CD14-positive monocyte (primary cell): ENCODE results near the gene KCNAB1. TPM values are rescaled to one million over a fixed set of nuclear protein-coding genes. Genes with fewer than 3 reads are reported as not detected.

ENCODE experiments used
- DNase-seq, 3 donors: peaks; one replicate each; pipeline ENCODE4 v3.0.0-alpha.2; 2011 to 2022
- H2AFZ ChIP-seq: 2 replicates; pipeline ENCODE4 v1.6.0; 2012; ENCODE audit warnings: mild to moderate bottlenecking, low read depth, low read length, inconsistent platforms; ENCODE audit not compliant: insufficient read depth, poor library complexity, severe bottlenecking
- H3K27ac ChIP-seq, 2 donors: 1 replicate in 1 of 2; 2 replicates in 1 of 2; pipeline ENCODE4 v1.5.1; 2012 to 2013; ENCODE audit warnings: low read length in 2 of 2, control low read depth in 1 of 2, inconsistent platforms in 1 of 2, low read depth in 1 of 2, mild to moderate bottlenecking in 1 of 2
- H3K27me3 ChIP-seq, 2 donors: one replicate each; pipeline versions ENCODE4 v1.6.0 to v1.6.1; 2011 to 2013; ENCODE audit warnings: low read length in 2 of 2; ENCODE audit not compliant: control insufficient read depth in 2 of 2, insufficient read depth in 2 of 2
- H3K36me3 ChIP-seq, 2 donors: replicated peaks in 1 of 2; 1 replicate in 1 of 2; 2 replicates in 1 of 2; pipeline versions ENCODE4 v1.5.1 to v1.6.1; 2012 to 2013; ENCODE audit warnings: low read length in 2 of 2, control low read depth in 1 of 2, inconsistent platforms in 1 of 2, mild to moderate bottlenecking in 1 of 2; ENCODE audit not compliant: insufficient read depth in 2 of 2, control insufficient read depth in 1 of 2
- H3K4me1 ChIP-seq, 2 donors: 1 replicate in 1 of 2; 2 replicates in 1 of 2; pipeline versions ENCODE4 v1.5.1 to v1.6.1; 2012 to 2013; ENCODE audit warnings: low read length in 2 of 2, control low read depth in 1 of 2, inconsistent platforms in 1 of 2, mild to moderate bottlenecking in 1 of 2, moderate library complexity in 1 of 2; ENCODE audit not compliant: insufficient read depth in 2 of 2, control insufficient read depth in 1 of 2
- H3K4me2 ChIP-seq: replicated peaks from 2 replicates; pipeline ENCODE3; 2012; ENCODE audit warnings: low read length, moderate library complexity, mild to moderate bottlenecking; ENCODE audit not compliant: poor library complexity, severe bottlenecking; ENCODE audit errors: extremely low read depth
- H3K4me3 ChIP-seq, 3 experiments: fragments of 200-600 bp in 1 of 3; sonication (generic) in 1 of 3; replicated peaks in 1 of 3; 1 replicate in 2 of 3; 2 replicates in 1 of 3; pipeline ENCODE4 v1.5.1; 2011 to 2013; ENCODE audit warnings: low read length in 3 of 3, mild to moderate bottlenecking in 3 of 3, control low read depth in 2 of 3, low read depth in 2 of 3, inconsistent platforms in 1 of 3, moderate library complexity in 1 of 3
- H3K79me2 ChIP-seq: 2 replicates; pipeline ENCODE4 v1.6.0; 2012; ENCODE audit warnings: mild to moderate bottlenecking, control low read depth, inconsistent platforms, low read length, moderate library complexity; ENCODE audit not compliant: insufficient read depth
- H3K9ac ChIP-seq: 2 replicates; pipeline ENCODE4 v1.6.0; 2017; ENCODE audit warnings: low read length, mild to moderate bottlenecking; ENCODE audit not compliant: insufficient read depth, poor library complexity, severe bottlenecking
- H3K9me3 ChIP-seq, 2 donors: replicated peaks in 1 of 2; 1 replicate in 1 of 2; 2 replicates in 1 of 2; pipeline versions ENCODE4 v1.5.1 to v1.6.1; 2012 to 2013; ENCODE audit warnings: low read length in 2 of 2, control low read depth in 1 of 2; ENCODE audit not compliant: control insufficient read depth in 1 of 2, insufficient read depth in 1 of 2
- H4K20me1 ChIP-seq: 2 replicates; pipeline ENCODE4 v1.6.0; 2012; ENCODE audit warnings: mild to moderate bottlenecking, low read length, control low read depth, moderate library complexity; ENCODE audit not compliant: insufficient read depth
- H3K27ac Mint-ChIP-seq, 7 donors: one replicate each; pipeline ENCODE4 v1.8.0; 2020; ENCODE audit warnings: mild to moderate bottlenecking in 7 of 7, mixed read lengths in 7 of 7, moderate library complexity in 6 of 7, inconsistent platforms in 2 of 7
- H3K27me3 Mint-ChIP-seq, 3 donors: one replicate each; pipeline ENCODE4 v1.8.0; 2021 to 2022; ENCODE audit warnings: low read depth in 3 of 3, mild to moderate bottlenecking in 3 of 3, mixed read lengths in 3 of 3, moderate library complexity in 3 of 3, inconsistent platforms in 1 of 3
- H3K36me3 Mint-ChIP-seq, 2 donors: one replicate each; pipeline ENCODE4 v1.8.0; 2020; ENCODE audit warnings: mixed read lengths in 2 of 2, inconsistent platforms in 1 of 2, mild to moderate bottlenecking in 1 of 2
- H3K4me1 Mint-ChIP-seq: one replicate; pipeline ENCODE4 v1.8.0; 2020; ENCODE audit warnings: mild to moderate bottlenecking, mixed read lengths
- H3K4me3 Mint-ChIP-seq, 2 donors: one replicate each; pipeline ENCODE4 v1.8.0; 2020; ENCODE audit warnings: mild to moderate bottlenecking in 2 of 2, mixed read lengths in 2 of 2, moderate library complexity in 1 of 2
- H3K9me3 Mint-ChIP-seq, 7 donors: one replicate each; pipeline ENCODE4 v1.8.0; 2020 to 2022; ENCODE audit warnings: mixed read lengths in 7 of 7, mild to moderate bottlenecking in 6 of 7, moderate library complexity in 6 of 7, inconsistent platforms in 2 of 7
- WGBS: methylation state at CpG from one replicate; pipeline ENCODE4 v1.1.5; 2013; ENCODE audit warnings: missing lambda C conversion rate; ENCODE audit not compliant: insufficient coverage; 5-methylcytosine and 5-hydroxymethylcytosine counted together
- intact Hi-C, 2 donors: fragments of 100-400 bp; cut with micrococcal nuclease; formaldehyde crosslinking; loops; one replicate each; pipeline versions ENCODE4 v1.15.0 to v1.15.1; 2023
- polyA plus RNA-seq, 3 donors: library from polyadenylated mRNA; depleted of rRNA in 1 of 3; unstranded in 2 of 3; stranded (reverse) in 1 of 3; fragments of 300-500 nt in 2 of 3; fragments of >200 nt in 1 of 3; fragmentation: Illumina TruSeq in 2 of 3; gene quantifications; 1 replicate in 2 of 3; 2 replicates in 1 of 3; pipeline ENCODE4 v1.2.3, GENCODE V29; 2012 to 2021
- TF ChIP-seq, protein P1 (sequence below): fragments of 200-600 bp; IDR thresholded peaks from one replicate; pipeline ENCODE4 v1.8.0; 2022; ENCODE audit warnings: antibody characterized with exemption, mild to moderate bottlenecking

The KCNAB1 gene
- polyA plus RNA-seq, 3 donors = 0.08 to 0.14 TPM; not detected in 1

- no peak overlapping the region for H3K4me3 Mint-ChIP-seq
- no peak overlapping the region for H3K27ac Mint-ChIP-seq
- TF ChIP-seq, protein P1, sequence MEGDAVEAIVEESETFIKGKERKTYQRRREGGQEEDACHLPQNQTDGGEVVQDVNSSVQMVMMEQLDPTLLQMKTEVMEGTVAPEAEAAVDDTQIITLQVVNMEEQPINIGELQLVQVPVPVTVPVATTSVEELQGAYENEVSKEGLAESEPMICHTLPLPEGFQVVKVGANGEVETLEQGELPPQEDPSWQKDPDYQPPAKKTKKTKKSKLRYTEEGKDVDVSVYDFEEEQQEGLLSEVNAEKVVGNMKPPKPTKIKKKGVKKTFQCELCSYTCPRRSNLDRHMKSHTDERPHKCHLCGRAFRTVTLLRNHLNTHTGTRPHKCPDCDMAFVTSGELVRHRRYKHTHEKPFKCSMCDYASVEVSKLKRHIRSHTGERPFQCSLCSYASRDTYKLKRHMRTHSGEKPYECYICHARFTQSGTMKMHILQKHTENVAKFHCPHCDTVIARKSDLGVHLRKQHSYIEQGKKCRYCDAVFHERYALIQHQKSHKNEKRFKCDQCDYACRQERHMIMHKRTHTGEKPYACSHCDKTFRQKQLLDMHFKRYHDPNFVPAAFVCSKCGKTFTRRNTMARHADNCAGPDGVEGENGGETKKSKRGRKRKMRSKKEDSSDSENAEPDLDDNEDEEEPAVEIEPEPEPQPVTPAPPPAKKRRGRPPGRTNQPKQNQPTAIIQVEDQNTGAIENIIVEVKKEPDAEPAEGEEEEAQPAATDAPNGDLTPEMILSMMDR = no peak
- H3K9me3 Mint-ChIP-seq = peaks cover 0 to 2% (median 0%) of the 10 kb centered on the region in 7 donors
- Histone ChIP-seq H3K27me3 (no peaks in the 10 kb centered on the region), H2AFZ (no peak overlapping the region), H3K9me3 (no peaks in the 10 kb centered on the region), H4K20me1 (no peaks in the 10 kb centered on the region), H3K9ac (no peak overlapping the region), H3K4me1 (no peaks in the 10 kb centered on the region), H3K4me3 (no peak overlapping the region), H3K36me3 (no peaks in the 10 kb centered on the region), H3K4me2 (no peak overlapping the region), H3K79me2 (no peaks in the 10 kb centered on the region), H3K27ac (no peak overlapping the region)
- H3K27me3 Mint-ChIP-seq = peaks cover 0 to 2% (median 0%) of the 10 kb centered on the region in 3 donors
- H3K4me1 Mint-ChIP-seq = no peaks in the 10 kb centered on the region
- intact Hi-C loops = no loop called here
- no peak for DNase-seq
- WGBS = no CpG with 5 or more reads among the region's 5 CpGs
- no peaks in the 10 kb centered on the region for H3K36me3 Mint-ChIP-seq
These were observed 12.9 kb upstream of the KCNAB1 start for GRCh38 chr3:156107504-156107903.

DNA sequence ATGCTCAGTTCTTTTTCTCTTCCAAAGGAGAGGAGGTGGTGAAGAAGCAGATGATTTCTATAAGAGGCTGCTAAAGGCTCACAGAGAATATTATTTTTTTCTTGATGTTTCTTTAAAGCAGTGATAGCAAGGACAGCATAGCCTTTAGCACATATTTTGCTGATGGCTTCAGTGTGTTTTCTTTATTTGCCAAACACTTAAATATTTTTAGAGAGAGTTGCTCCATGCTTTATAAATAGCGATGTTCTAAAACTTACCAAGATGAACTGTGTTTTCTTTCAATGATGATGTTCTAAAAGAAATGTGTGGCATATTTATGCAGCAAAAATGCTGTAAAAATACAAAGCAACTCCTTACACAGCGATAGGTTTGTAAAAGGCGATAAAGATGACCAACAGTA, 11.8 kb upstream of the KCNAB1 start:
- peaks cover 0 to 2% (median 0%) of the 10 kb centered on the region in 3 donors for H3K27me3 Mint-ChIP-seq
- no peak overlapping the region for H3K4me2 ChIP-seq
- no CpG with 5 or more reads among the region's 3 CpGs for WGBS
- no peak overlapping the region for H2AFZ ChIP-seq
- no peak overlapping the region for H3K27ac Mint-ChIP-seq
- H3K4me3 ChIP-seq = no peak overlapping the region
- H3K9me3 Mint-ChIP-seq = peaks cover 0 to 3% (median 0%) of the 10 kb centered on the region in 7 donors
- no peaks in the 10 kb centered on the region for H3K79me2 ChIP-seq
- H3K36me3 ChIP-seq = no peaks in the 10 kb centered on the region
- H3K4me1 Mint-ChIP-seq = no peaks in the 10 kb centered on the region
- H3K36me3 Mint-ChIP-seq = no peaks in the 10 kb centered on the region
- H3K27ac ChIP-seq = no peak overlapping the region
- H3K9me3 ChIP-seq = no peaks in the 10 kb centered on the region
- H3K4me1 ChIP-seq = no peaks in the 10 kb centered on the region
- H3K27me3 ChIP-seq = no peaks in the 10 kb centered on the region
- no peak overlapping the region for H3K9ac ChIP-seq
- no peak for DNase-seq
- no peak overlapping the region for H3K4me3 Mint-ChIP-seq
- TF ChIP-seq, protein P1 = no peak
- intact Hi-C loops = no loop called here
- H4K20me1 ChIP-seq = no peaks in the 10 kb centered on the region
